ENCODE measurements around the gene COPS9.

COPS9 gene

DNA sequence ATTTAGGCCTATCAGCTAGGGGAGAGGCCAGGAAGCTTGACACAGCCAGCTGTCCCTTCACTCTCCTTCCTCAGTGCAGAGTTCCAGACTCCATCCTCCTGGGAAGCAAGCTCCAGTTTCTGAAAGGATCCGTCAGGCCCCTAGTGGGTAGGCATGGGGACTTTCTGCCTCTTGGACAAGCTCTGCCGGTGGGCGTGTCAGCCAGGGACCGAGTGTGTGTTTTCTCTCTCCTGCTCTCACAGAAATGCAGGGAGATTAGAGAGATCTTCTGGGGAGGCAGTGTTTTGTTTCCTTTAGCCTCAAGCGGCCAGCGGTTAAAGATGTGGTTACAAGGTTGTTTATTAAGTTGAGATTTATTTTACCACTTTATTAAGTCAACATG, 34.2 kb upstream of the COPS9 start:
- TF ChIP-seq, protein P1, sequence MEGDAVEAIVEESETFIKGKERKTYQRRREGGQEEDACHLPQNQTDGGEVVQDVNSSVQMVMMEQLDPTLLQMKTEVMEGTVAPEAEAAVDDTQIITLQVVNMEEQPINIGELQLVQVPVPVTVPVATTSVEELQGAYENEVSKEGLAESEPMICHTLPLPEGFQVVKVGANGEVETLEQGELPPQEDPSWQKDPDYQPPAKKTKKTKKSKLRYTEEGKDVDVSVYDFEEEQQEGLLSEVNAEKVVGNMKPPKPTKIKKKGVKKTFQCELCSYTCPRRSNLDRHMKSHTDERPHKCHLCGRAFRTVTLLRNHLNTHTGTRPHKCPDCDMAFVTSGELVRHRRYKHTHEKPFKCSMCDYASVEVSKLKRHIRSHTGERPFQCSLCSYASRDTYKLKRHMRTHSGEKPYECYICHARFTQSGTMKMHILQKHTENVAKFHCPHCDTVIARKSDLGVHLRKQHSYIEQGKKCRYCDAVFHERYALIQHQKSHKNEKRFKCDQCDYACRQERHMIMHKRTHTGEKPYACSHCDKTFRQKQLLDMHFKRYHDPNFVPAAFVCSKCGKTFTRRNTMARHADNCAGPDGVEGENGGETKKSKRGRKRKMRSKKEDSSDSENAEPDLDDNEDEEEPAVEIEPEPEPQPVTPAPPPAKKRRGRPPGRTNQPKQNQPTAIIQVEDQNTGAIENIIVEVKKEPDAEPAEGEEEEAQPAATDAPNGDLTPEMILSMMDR (conservative IDR thresholded peaks at IDR 0.05; ENCODE audit: low read depth) = no peak
- ChIA-PET CTCF (interaction anchor here (0.5 to 0.6 kb wide), 2 partner anchors 340 to 1710 kb away, joined by 3 to 4 read pairs; no protein-coding TSS in a partner anchor), POLR2A (ENCODE audit: low non-redundant PET) (no interaction called here)
- no peak for DNase-seq (ENCODE audit: low spot score)
- H3K27ac ChIP-seq = no peak overlapping the region

DNA sequence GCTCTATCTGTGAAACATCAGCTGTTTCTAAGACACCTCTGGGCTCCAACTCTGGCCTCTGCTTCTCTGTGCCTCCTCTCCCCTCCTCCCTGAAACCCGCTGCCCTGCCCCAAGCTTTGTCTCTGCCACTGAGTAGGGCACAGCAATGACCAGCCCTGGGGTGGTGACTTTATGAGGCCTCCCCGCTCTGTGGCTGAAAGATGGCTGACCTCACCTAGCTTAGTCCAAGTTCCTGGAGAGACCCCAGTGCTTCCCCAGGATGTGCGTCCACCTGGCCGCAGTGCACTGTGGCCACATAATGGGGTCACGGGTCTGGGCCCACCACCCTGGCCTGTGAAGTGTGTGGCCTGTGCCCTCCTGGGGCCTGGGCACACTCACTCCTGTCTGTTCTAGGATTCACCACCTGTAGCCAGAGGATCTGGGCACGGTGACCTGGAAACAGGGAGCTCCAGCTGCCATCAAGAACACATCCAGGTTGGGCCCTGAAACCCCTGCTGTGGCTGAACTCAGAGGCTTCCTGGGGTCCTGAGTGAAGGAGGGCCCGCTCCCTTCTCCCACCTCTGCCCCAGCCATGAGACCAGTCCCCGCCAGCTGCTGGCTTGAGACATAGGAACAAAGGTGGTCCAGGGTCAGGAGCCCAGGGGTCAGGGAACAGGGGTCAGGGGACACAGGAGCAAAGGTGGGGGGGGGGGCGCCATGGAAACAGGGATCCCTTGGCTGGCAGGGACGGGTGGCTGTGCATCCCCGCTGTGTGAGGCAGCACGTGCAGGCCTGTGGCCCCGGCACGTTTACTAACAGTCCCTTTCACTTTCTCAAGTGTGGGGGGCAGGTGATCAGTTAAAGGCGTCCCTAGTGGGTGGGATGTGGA, 33.6 kb upstream of the COPS9 start:
- ChIA-PET POLR2A (ENCODE audit: low non-redundant PET) (no interaction called here), CTCF (interaction anchor here (0.5 to 0.8 kb wide), 3 partner anchors 15 to 339 kb away, joined by 3 to 4 read pairs (median 4); no protein-coding TSS in a partner anchor)
- no peak for DNase-seq (ENCODE audit: low spot score)
- H3K27ac ChIP-seq = no peak overlapping the region
- TF ChIP-seq, protein P1 (conservative IDR thresholded peaks at IDR 0.05; ENCODE audit: low read depth) = no peak

DNA sequence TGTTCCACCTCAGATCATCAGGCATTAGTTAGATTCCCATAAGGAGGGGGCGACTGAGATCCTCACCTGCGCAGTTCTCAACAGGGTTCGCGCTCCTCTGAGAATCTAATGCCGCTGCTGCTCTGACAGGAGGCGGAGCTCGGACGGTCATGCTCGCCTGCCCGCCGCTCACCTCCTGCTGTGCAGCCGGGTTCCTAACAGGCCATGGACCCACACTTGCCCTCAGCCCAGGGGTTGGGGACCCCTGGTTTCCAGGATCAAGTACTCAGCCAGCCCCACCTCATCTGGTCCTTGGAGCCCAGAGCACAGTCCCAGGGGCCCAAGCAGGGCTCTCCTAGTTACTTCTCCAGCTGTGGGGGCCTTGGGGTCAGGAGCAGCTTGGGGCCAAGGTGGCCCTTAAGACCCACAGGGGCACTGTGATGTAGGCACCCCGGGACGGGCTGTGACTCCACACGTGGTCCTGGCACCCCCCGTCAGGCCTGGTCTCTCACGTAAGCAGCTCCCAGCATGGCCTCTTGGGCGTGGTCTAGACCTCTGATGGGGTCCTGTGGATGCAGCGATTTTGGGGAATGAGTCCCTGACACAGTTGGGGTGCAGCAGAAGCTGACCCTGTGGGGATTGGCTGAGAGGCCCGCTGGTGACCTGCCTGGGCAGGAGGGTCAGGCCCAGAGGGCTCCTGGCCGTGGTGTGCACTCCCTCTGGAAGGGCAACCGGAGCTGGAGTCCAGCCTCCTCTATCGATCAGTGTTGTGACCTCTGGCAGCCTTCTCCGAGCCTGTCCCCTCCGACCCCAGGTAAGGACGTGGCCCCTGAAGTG, 32.6 kb upstream of the COPS9 start:
- ChIA-PET POLR2A (ENCODE audit: low non-redundant PET) (no interaction called here), CTCF (interaction anchor here (0.5 kb wide), 1 partner anchor 14 kb away, joined by 3 read pairs; no protein-coding TSS in a partner anchor)
- DNase-seq (ENCODE audit: low spot score) = no peak
- no peak overlapping the region for H3K27ac ChIP-seq
- TF ChIP-seq, protein P1 (conservative IDR thresholded peaks at IDR 0.05; ENCODE audit: low read depth) = no peak

DNA sequence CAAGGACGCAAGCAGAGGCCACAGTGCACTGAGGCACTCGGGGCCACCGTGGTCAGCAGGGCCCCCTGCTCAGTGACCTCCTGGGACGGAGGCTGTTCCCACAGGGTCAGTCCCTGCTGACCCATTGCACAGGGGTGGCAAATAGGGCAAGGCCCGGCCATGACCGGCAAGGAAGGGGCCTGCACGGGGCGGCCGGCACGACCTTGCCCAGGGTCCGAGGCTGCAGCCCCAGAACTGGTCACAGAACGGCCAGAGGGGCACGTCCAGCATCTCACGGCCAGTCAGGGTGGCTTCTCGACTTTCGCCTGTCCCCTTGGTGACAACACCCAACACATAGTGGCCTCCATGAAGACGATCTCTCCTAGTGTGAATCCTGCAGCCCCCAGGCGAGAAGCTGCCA, 31.9 kb upstream of the COPS9 start:
- ChIA-PET POLR2A (ENCODE audit: low non-redundant PET) (no interaction called here), CTCF (no interaction called here)
- no peak overlapping the region for H3K27ac ChIP-seq
- TF ChIP-seq, protein P1 (conservative IDR thresholded peaks at IDR 0.05; ENCODE audit: low read depth) = no peak
- DNase-seq (ENCODE audit: low spot score) = no peak

DNA sequence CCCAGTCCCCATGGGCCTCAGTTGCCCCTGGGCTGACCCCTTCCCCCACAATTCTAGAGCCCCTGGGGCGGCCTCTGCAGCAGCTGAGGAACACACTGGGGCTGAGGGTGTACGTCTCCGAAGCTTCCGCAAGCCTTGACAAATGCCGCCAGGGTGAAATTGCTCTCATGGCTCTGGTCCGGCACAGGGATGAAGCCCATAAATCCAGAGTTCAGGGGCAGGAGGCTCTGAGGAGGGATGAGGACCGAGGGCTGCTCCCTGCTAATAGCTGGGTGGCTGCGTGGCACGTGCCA, 31.4 kb upstream of the COPS9 start:
- CTCF ChIA-PET = no interaction called here
- TF ChIP-seq, protein P1 (conservative IDR thresholded peaks at IDR 0.05; ENCODE audit: low read depth) = no peak
- POLR2A ChIA-PET (ENCODE audit: low non-redundant PET) = no interaction called here
- DNase-seq (ENCODE audit: low spot score) = no peak
- no peak overlapping the region for H3K27ac ChIP-seq

DNA sequence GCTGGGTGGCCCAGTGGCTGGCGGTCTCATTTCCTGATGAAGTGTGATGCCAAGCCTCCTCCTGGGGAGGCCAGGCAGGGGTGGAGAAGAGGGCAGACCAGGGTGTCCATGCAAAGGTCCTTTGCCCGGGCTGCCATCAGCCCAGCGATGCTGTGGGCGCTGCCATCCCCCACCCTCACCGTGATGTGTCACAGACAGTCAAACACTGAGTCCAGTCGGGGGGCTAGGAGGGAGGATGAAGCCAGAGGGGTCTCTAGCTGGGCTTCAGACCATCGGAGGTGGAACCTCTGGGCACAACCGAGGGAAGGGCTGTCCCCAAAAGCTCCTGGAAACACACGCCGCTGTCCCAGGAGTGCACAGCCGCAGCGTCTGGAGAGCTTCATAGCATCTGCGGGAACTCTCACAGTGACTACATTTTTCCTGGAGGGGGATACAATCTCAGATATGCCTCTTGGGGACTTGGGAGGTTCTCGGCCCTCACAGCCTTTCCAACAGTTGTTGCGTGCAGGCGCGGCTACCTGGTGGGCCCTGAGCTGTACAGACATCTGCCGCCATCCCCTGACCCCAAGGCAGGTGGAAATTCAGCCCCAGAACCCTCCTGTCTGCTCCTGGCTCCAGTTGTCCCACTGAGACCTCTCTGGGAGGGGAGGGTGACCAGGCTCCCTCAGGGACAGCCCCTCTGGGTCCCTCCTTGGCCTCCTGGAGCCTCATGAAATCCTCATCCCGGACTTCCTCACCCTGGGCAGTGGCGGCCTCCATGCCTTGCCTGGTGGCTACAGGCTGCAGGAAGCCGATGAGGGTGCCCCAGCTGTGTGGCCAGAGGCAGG, 30.9 kb upstream of the COPS9 start:
- POLR2A ChIA-PET (ENCODE audit: low non-redundant PET) = no interaction called here
- TF ChIP-seq, protein P1 (conservative IDR thresholded peaks at IDR 0.05; ENCODE audit: low read depth) = no peak
- CTCF ChIA-PET = interaction anchor here (0.6 kb wide), 1 partner anchor 14 kb away, joined by 4 read pairs; no protein-coding TSS in a partner anchor
- no peak for DNase-seq (ENCODE audit: low spot score)
- H3K27ac ChIP-seq = no peak overlapping the region
